Measurements from ENCODE around the gene FXYD6. TPM values are rescaled to one million over a fixed set of nuclear protein-coding genes. Genes with fewer than 3 reads are reported as not detected.

FXYD6 gene
- total and polyA plus RNA-seq, 9 of the 15 experiments (the other 6 are each of a cell fraction or from before 2014, with no cell fraction given) = 0.07 to 0.35 TPM; not detected in 7

GRCh38 chr11:117907276-117908108, 31.0 kb upstream of the FXYD6 start (continued):
- 0 out of 2 replicates have a peak, but pooled peaks have one; percentile 18 for TF ChIP-seq CREB3 (tag; conservative IDR thresholded peaks at IDR 0.05; ENCODE audit: low read depth)
- TF ChIP-seq ESRRB (CRISPR knock-in tag; IDR thresholded peaks at IDR 0.05; ENCODE audit: borderline replicate concordance) = no peak
- TF ChIP-seq, protein P1, sequence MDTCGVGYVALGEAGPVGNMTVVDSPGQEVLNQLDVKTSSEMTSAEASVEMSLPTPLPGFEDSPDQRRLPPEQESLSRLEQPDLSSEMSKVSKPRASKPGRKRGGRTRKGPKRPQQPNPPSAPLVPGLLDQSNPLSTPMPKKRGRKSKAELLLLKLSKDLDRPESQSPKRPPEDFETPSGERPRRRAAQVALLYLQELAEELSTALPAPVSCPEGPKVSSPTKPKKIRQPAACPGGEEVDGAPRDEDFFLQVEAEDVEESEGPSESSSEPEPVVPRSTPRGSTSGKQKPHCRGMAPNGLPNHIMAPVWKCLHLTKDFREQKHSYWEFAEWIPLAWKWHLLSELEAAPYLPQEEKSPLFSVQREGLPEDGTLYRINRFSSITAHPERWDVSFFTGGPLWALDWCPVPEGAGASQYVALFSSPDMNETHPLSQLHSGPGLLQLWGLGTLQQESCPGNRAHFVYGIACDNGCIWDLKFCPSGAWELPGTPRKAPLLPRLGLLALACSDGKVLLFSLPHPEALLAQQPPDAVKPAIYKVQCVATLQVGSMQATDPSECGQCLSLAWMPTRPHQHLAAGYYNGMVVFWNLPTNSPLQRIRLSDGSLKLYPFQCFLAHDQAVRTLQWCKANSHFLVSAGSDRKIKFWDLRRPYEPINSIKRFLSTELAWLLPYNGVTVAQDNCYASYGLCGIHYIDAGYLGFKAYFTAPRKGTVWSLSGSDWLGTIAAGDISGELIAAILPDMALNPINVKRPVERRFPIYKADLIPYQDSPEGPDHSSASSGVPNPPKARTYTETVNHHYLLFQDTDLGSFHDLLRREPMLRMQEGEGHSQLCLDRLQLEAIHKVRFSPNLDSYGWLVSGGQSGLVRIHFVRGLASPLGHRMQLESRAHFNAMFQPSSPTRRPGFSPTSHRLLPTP (IDR thresholded peaks at IDR 0.05; ENCODE audit: borderline replicate concordance, extremely low read depth, insufficient read length) = no peak
- TF ChIP-seq ZNF586 (CRISPR knock-in tag; conservative IDR thresholded peaks at IDR 0.05) = no peak
- TF ChIP-seq NCOA4 (IDR thresholded peaks at IDR 0.05; ENCODE audit: partially characterized antibody) = no peak
- TF ChIP-seq E2F8 (IDR thresholded peaks at IDR 0.05; ENCODE audit: low read depth, partially characterized antibody) = no peak
- no peak for TF ChIP-seq RBM25 (IDR thresholded peaks at IDR 0.05; ENCODE audit: low read depth, low read length, severe bottlenecking)
- TF ChIP-seq CAMTA2 (CRISPR knock-in tag; conservative IDR thresholded peaks at IDR 0.05) = no peak
- no peak for TF ChIP-seq ZBTB2 (IDR thresholded peaks at IDR 0.05)
- no peak for TF ChIP-seq PTBP1 (IDR thresholded peaks at IDR 0.05; ENCODE audit: low read depth, low read length)
- no peak for TF ChIP-seq SLC30A9 (CRISPR knock-in tag; IDR thresholded peaks at IDR 0.05)
- TF ChIP-seq CC2D1A (IDR thresholded peaks at IDR 0.05) = peak; percentile 13; the same call in 1 of the 2 replicates
- no peak for TF ChIP-seq NFE2L1 (tag; IDR thresholded peaks at IDR 0.05; ENCODE audit: borderline replicate concordance, low read depth)

Data from K562 (cell line).